Brain microvascular endothelial cell (primary cell): Measurements from ENCODE around the gene MAP3K14.
A peak's percentile ranks its signal among the peaks of the same experiment; 100 is the strongest.

Experiments
- DNase-seq: peaks from one replicate; pipeline ENCODE4 v3.0.0-alpha.2; 2020
- H3K27ac ChIP-seq: fragments of 250-450 bp; sonication (Bioruptor Pico); 2 replicates; pipeline ENCODE4 v1.5.1; 2020; ENCODE audit warnings: mild to moderate bottlenecking, moderate library complexity
- H3K27me3 ChIP-seq: fragments of 250-450 bp; sonication (Bioruptor Pico); replicated peaks from 2 replicates; pipeline ENCODE4 v1.5.1; 2020; ENCODE audit warnings: mild to moderate bottlenecking
- H3K36me3 ChIP-seq: fragments of 250-450 bp; sonication (Bioruptor Pico); replicated peaks from 2 replicates; pipeline ENCODE4 v1.5.1; 2020; ENCODE audit warnings: mild to moderate bottlenecking
- H3K4me3 ChIP-seq: 2 replicates; pipeline ENCODE4 v1.5.1; 2011; ENCODE audit warnings: low read depth, mild to moderate bottlenecking, control low read depth, low read length, moderate library complexity
- CTCF ChIP-seq: IDR thresholded peaks from 2 replicates; pipeline ENCODE4 v1.5.1; 2011; ENCODE audit warnings: low read depth, mild to moderate bottlenecking, moderate library complexity, low read length, control low read depth, inconsistent platforms; ENCODE audit errors: missing control alignments
- in situ Hi-C: cut with HindIII; loops from 2 replicates; pipeline ENCODE4 v1.10.0; 2017; ENCODE audit warnings: low sequenced_read_pairs, low pct_ligation_motif_present

The MAP3K14 gene

GRCh38 chr17:45315648-45316433 lies 979 bp downstream of the MAP3K14 start:
- in situ Hi-C loops: no loop called here
- no peak for DNase-seq
- Histone ChIP-seq H3K27ac (peak overlapping the region; percentile 79), H3K36me3 (peaks cover 11% of the 10 kb centered on the region), H3K27me3 (no peaks in the 10 kb centered on the region), H3K4me3 (peak overlapping the region; percentile 96)
- no peak for TF ChIP-seq CTCF

GRCh38 chr17:45314741-45315647 lies 1.8 kb downstream of the MAP3K14 start:
- DNase-seq: no peak

GRCh38 chr17:45313996-45314740 lies 2.7 kb downstream of the MAP3K14 start:
- Histone ChIP-seq H3K27ac (no peak overlapping the region), H3K27me3 (no peaks in the 10 kb centered on the region), H3K4me3 (peak overlapping the region; percentile 96), H3K36me3 (peaks cover 26% of the 10 kb centered on the region)
- no peak for DNase-seq
- no peak for TF ChIP-seq CTCF
- in situ Hi-C loops: no loop called here

More at GRCh38 chr17:45314741-45315647, 1.8 kb downstream of the MAP3K14 start:
- Histone ChIP-seq H3K27me3 (no peaks in the 10 kb centered on the region), H3K27ac (no peak overlapping the region), H3K36me3 (peaks cover 20% of the 10 kb centered on the region), H3K4me3 (peak overlapping the region; percentile 96)
- no peak for TF ChIP-seq CTCF
- in situ Hi-C loops: no loop called here

- Histone ChIP-seq H3K27ac (no peak overlapping the region), H3K4me3 (peak overlapping the region; percentile 20), H3K36me3 (peaks cover 34% of the 10 kb centered on the region), H3K27me3 (no peaks in the 10 kb centered on the region)
- DNase-seq: no peak
- in situ Hi-C loops: no loop called here
- no peak for TF ChIP-seq CTCF
Observed at GRCh38 chr17:45313421-45313771, 3.4 kb downstream of the MAP3K14 start.

- no peak for DNase-seq
- TF ChIP-seq CTCF: no peak
- Histone ChIP-seq H3K36me3 (peaks cover 37% of the 10 kb centered on the region), H3K4me3 (no peak overlapping the region), H3K27ac (peak overlapping the region; percentile 29), H3K27me3 (no peaks in the 10 kb centered on the region)
- in situ Hi-C loops: no loop called here
Observed at GRCh38 chr17:45312477-45313420, 4.1 kb downstream of the MAP3K14 start.
